Neural cell (in vitro differentiated cells): Measurements from ENCODE around the gene GRIN3A. TPM values are rescaled to one million over a fixed set of nuclear protein-coding genes. Genes with fewer than 3 reads are reported as not detected.
"Not testable (repeated sequence)": the region's sequence is repeated elsewhere in the genome, so short reads cannot be mapped to it uniquely, and the experiment has no call there.

Source experiments
- H2AFZ ChIP-seq: fragments of 200-600, 300-800 bp; sonication (generic), shearing (Covaris generic); 2 replicates; pipeline ENCODE4 v1.6.0; 2014; ENCODE audit warnings: low read depth, mild to moderate bottlenecking, antibody characterized with exemption, low read length, moderate library complexity
- H3F3A ChIP-seq: fragments of 200-600 bp; shearing (Covaris generic); 2 replicates; pipeline ENCODE4 v1.6.1; 2016; ENCODE audit warnings: mild to moderate bottlenecking, moderate library complexity, mixed read lengths, antibody characterized with exemption, low read length; ENCODE audit not compliant: insufficient read depth, poor library complexity, severe bottlenecking
- H3K27ac ChIP-seq: fragments of 200-600, 300-800 bp; sonication (generic), shearing (Covaris generic); 2 replicates; pipeline ENCODE4 v1.5.1; 2014; ENCODE audit warnings: mild to moderate bottlenecking, low read length, moderate library complexity
- H3K27me3 ChIP-seq: fragments of 300-800, 200-600 bp; sonication (generic), shearing (Covaris generic); 2 replicates; pipeline ENCODE4 v1.6.0; 2014; ENCODE audit warnings: mild to moderate bottlenecking, low read depth, low read length, moderate library complexity; ENCODE audit not compliant: insufficient read depth
- H3K36me3 ChIP-seq: fragments of 300-800, 200-600 bp; sonication (generic), shearing (Covaris generic); 2 replicates; pipeline ENCODE4 v1.5.1; 2014; ENCODE audit warnings: mild to moderate bottlenecking, antibody characterized with exemption, low read length, moderate library complexity; ENCODE audit not compliant: insufficient read depth
- H3K4me2 ChIP-seq: fragments of 300-800, 200-600 bp; sonication (generic), shearing (Covaris generic); 2 replicates; pipeline ENCODE4 v1.6.0; 2014; ENCODE audit warnings: mild to moderate bottlenecking, low read length
- H3K4me3 ChIP-seq: fragments of 300-800, 200-600 bp; sonication (generic), shearing (Covaris generic); 2 replicates; pipeline ENCODE4 v1.5.1; 2014; ENCODE audit warnings: mild to moderate bottlenecking, low read length, moderate library complexity
- H3K79me2 ChIP-seq: fragments of 200-600 bp; shearing (Covaris generic); replicated peaks from 2 replicates; pipeline ENCODE4 v1.6.0; 2014; ENCODE audit warnings: mild to moderate bottlenecking, low read length, moderate library complexity; ENCODE audit not compliant: insufficient read depth
- H3K9ac ChIP-seq: fragments of 300-800, 200-600 bp; sonication (generic), shearing (Covaris generic); 2 replicates; pipeline ENCODE4 v1.6.1; 2016; ENCODE audit warnings: mild to moderate bottlenecking, low read length, mixed read lengths
- H3K9me2 ChIP-seq: fragments of 200-600 bp; shearing (Covaris generic); 2 replicates; pipeline ENCODE4 v1.6.1; 2016; ENCODE audit warnings: mild to moderate bottlenecking, low read length, mixed read lengths; ENCODE audit not compliant: insufficient read depth
- H3K9me3 ChIP-seq: fragments of 200-600, 300-800 bp; sonication (generic), shearing (Covaris generic); 2 replicates; pipeline ENCODE4 v1.6.1; 2016; ENCODE audit warnings: mild to moderate bottlenecking, mixed run types, low read length, moderate library complexity, mixed read lengths
- H4K20me1 ChIP-seq: fragments of 200-600 bp; shearing (Covaris generic); 2 replicates; pipeline ENCODE4 v1.6.1; 2016; ENCODE audit warnings: mild to moderate bottlenecking, mixed run types; ENCODE audit not compliant: insufficient read depth
- CTCF ChIP-seq: fragments of 450-650 bp; IDR thresholded peaks from 2 replicates; pipeline ENCODE4 v1.5.1; 2014; ENCODE audit warnings: antibody characterized with exemption, mild to moderate bottlenecking, moderate library complexity; ENCODE audit not compliant: poor library complexity, severe bottlenecking
- EZH2 ChIP-seq: fragments of 200-600, 300-800 bp; shearing (Covaris generic), sonication (generic); IDR thresholded peaks from 2 replicates; pipeline ENCODE4 v1.6.1; 2014; ENCODE audit warnings: antibody characterized with exemption, low read length, borderline replicate concordance, mild to moderate bottlenecking; ENCODE audit not compliant: insufficient read depth, poor library complexity, severe bottlenecking
- MXI1 ChIP-seq: fragments of 450-650 bp; conservative IDR thresholded peaks from 2 replicates; pipeline ENCODE4 v1.6.1; 2014; ENCODE audit warnings: antibody characterized with exemption, mild to moderate bottlenecking; ENCODE audit not compliant: poor library complexity, severe bottlenecking
- REST ChIP-seq: IDR thresholded peaks from 2 replicates; pipeline ENCODE4 v1.6.1; 2012; ENCODE audit warnings: borderline replicate concordance
- SMC3 ChIP-seq: fragments of 450-650 bp; conservative IDR thresholded peaks from 2 replicates; pipeline ENCODE4 v1.6.1; 2014; ENCODE audit warnings: antibody characterized with exemption, mild to moderate bottlenecking, moderate library complexity; ENCODE audit not compliant: poor library complexity
- TAF1 ChIP-seq: IDR thresholded peaks from 2 replicates; pipeline ENCODE4 v1.6.1; 2012; ENCODE audit warnings: low read depth
- polyA plus RNA-seq: library from polyadenylated mRNA; depleted of rRNA; stranded (reverse); fragments of >200 nt; gene quantifications from 2 replicates; pipeline ENCODE4 v1.2.3, GENCODE V29; 2014

The GRIN3A gene
- polyA plus RNA-seq, 1 donor from 2014 or later: 0.59 TPM

- H2AFZ ChIP-seq: no peak overlapping the region
- H3K79me2 ChIP-seq: no peaks in the 10 kb centered on the region
- no peak overlapping the region for H3K27ac ChIP-seq
- no peaks in the 10 kb centered on the region for H3F3A ChIP-seq
- peaks cover 16% of the 10 kb centered on the region for H3K36me3 ChIP-seq
- H3K27me3 ChIP-seq: no peaks in the 10 kb centered on the region
- no peak overlapping the region for H3K4me3 ChIP-seq
- no peaks in the 10 kb centered on the region for H3K9me3 ChIP-seq
- no peaks in the 10 kb centered on the region for H4K20me1 ChIP-seq
- H3K9ac ChIP-seq: no peak overlapping the region
- no peak for TF ChIP-seq EZH2
- no peak for TF ChIP-seq MXI1
- TF ChIP-seq SMC3: no peak
- no peak for TF ChIP-seq TAF1
- no peak for TF ChIP-seq REST
- H3K9me2 ChIP-seq: no peaks in the 10 kb centered on the region
- no peak overlapping the region for H3K4me2 ChIP-seq
These were observed 175.5 kb downstream of the GRIN3A start for GRCh38 chr9:101562966-101563365.

GRCh38 chr9:101561740-101562139 lies 176.7 kb downstream of the GRIN3A start:
- Histone ChIP-seq H4K20me1 (no peaks in the 10 kb centered on the region), H3K9ac (no peak overlapping the region), H3K9me3 (no peaks in the 10 kb centered on the region), H2AFZ (no peak overlapping the region), H3K36me3 (peaks cover 19% of the 10 kb centered on the region), H3K4me3 (no peak overlapping the region), H3K79me2 (no peaks in the 10 kb centered on the region), H3F3A (no peaks in the 10 kb centered on the region), H3K27ac (no peak overlapping the region), H3K4me2 (no peak overlapping the region), H3K9me2 (no peaks in the 10 kb centered on the region), H3K27me3 (no peaks in the 10 kb centered on the region)
- TF ChIP-seq MXI1 (no peak), CTCF (no peak)

- H3K4me3 ChIP-seq, H3K9me3 ChIP-seq, H3F3A ChIP-seq, H4K20me1 ChIP-seq, H3K27me3 ChIP-seq, H3K4me2 ChIP-seq, H3K27ac ChIP-seq, H3K9me2 ChIP-seq, H3K9ac ChIP-seq, H3K79me2 ChIP-seq, H2AFZ ChIP-seq: not testable (repeated sequence)
- H3K36me3 ChIP-seq: peaks cover 19% of the 10 kb centered on the region
- peak; percentile 33 for TF ChIP-seq CTCF
These were observed 188.9 kb downstream of the GRIN3A start for GRCh38 chr9:101549472-101550098.
